Neural cell (in vitro differentiated cells): ENCODE measurements around the gene WTIP. TPM values are rescaled to one million over a fixed set of nuclear protein-coding genes. Genes with fewer than 3 reads are reported as not detected.

Source experiments
- H2AFZ ChIP-seq: fragments of 200-600, 300-800 bp; sonication (generic), shearing (Covaris generic); 2 replicates; pipeline ENCODE4 v1.6.0; 2014; ENCODE audit warnings: low read depth, mild to moderate bottlenecking, antibody characterized with exemption, low read length, moderate library complexity
- H3F3A ChIP-seq: fragments of 200-600 bp; shearing (Covaris generic); 2 replicates; pipeline ENCODE4 v1.6.1; 2016; ENCODE audit warnings: mild to moderate bottlenecking, moderate library complexity, mixed read lengths, antibody characterized with exemption, low read length; ENCODE audit not compliant: insufficient read depth, poor library complexity, severe bottlenecking
- H3K27ac ChIP-seq: fragments of 200-600, 300-800 bp; sonication (generic), shearing (Covaris generic); 2 replicates; pipeline ENCODE4 v1.5.1; 2014; ENCODE audit warnings: mild to moderate bottlenecking, low read length, moderate library complexity
- H3K27me3 ChIP-seq: fragments of 300-800, 200-600 bp; sonication (generic), shearing (Covaris generic); 2 replicates; pipeline ENCODE4 v1.6.0; 2014; ENCODE audit warnings: mild to moderate bottlenecking, low read depth, low read length, moderate library complexity; ENCODE audit not compliant: insufficient read depth
- H3K36me3 ChIP-seq: fragments of 300-800, 200-600 bp; sonication (generic), shearing (Covaris generic); 2 replicates; pipeline ENCODE4 v1.5.1; 2014; ENCODE audit warnings: mild to moderate bottlenecking, antibody characterized with exemption, low read length, moderate library complexity; ENCODE audit not compliant: insufficient read depth
- H3K4me2 ChIP-seq: fragments of 300-800, 200-600 bp; sonication (generic), shearing (Covaris generic); 2 replicates; pipeline ENCODE4 v1.6.0; 2014; ENCODE audit warnings: mild to moderate bottlenecking, low read length
- H3K4me3 ChIP-seq: fragments of 300-800, 200-600 bp; sonication (generic), shearing (Covaris generic); 2 replicates; pipeline ENCODE4 v1.5.1; 2014; ENCODE audit warnings: mild to moderate bottlenecking, low read length, moderate library complexity
- H3K79me2 ChIP-seq: fragments of 200-600 bp; shearing (Covaris generic); replicated peaks from 2 replicates; pipeline ENCODE4 v1.6.0; 2014; ENCODE audit warnings: mild to moderate bottlenecking, low read length, moderate library complexity; ENCODE audit not compliant: insufficient read depth
- H3K9ac ChIP-seq: fragments of 300-800, 200-600 bp; sonication (generic), shearing (Covaris generic); 2 replicates; pipeline ENCODE4 v1.6.1; 2016; ENCODE audit warnings: mild to moderate bottlenecking, low read length, mixed read lengths
- H3K9me2 ChIP-seq: fragments of 200-600 bp; shearing (Covaris generic); 2 replicates; pipeline ENCODE4 v1.6.1; 2016; ENCODE audit warnings: mild to moderate bottlenecking, low read length, mixed read lengths; ENCODE audit not compliant: insufficient read depth
- H3K9me3 ChIP-seq: fragments of 200-600, 300-800 bp; sonication (generic), shearing (Covaris generic); 2 replicates; pipeline ENCODE4 v1.6.1; 2016; ENCODE audit warnings: mild to moderate bottlenecking, mixed run types, low read length, moderate library complexity, mixed read lengths
- H4K20me1 ChIP-seq: fragments of 200-600 bp; shearing (Covaris generic); 2 replicates; pipeline ENCODE4 v1.6.1; 2016; ENCODE audit warnings: mild to moderate bottlenecking, mixed run types; ENCODE audit not compliant: insufficient read depth
- CTCF ChIP-seq: fragments of 450-650 bp; IDR thresholded peaks from 2 replicates; pipeline ENCODE4 v1.5.1; 2014; ENCODE audit warnings: antibody characterized with exemption, mild to moderate bottlenecking, moderate library complexity; ENCODE audit not compliant: poor library complexity, severe bottlenecking
- EP300 ChIP-seq: fragments of 450-650 bp; conservative IDR thresholded peaks from 2 replicates; pipeline ENCODE4 v1.6.1; 2014; ENCODE audit warnings: antibody characterized with exemption, mild to moderate bottlenecking, moderate library complexity; ENCODE audit not compliant: poor library complexity, severe bottlenecking
- EZH2 ChIP-seq: fragments of 200-600, 300-800 bp; shearing (Covaris generic), sonication (generic); IDR thresholded peaks from 2 replicates; pipeline ENCODE4 v1.6.1; 2014; ENCODE audit warnings: antibody characterized with exemption, low read length, borderline replicate concordance, mild to moderate bottlenecking; ENCODE audit not compliant: insufficient read depth, poor library complexity, severe bottlenecking
- MXI1 ChIP-seq: fragments of 450-650 bp; conservative IDR thresholded peaks from 2 replicates; pipeline ENCODE4 v1.6.1; 2014; ENCODE audit warnings: antibody characterized with exemption, mild to moderate bottlenecking; ENCODE audit not compliant: poor library complexity, severe bottlenecking
- POLR2AphosphoS5 ChIP-seq: IDR thresholded peaks from 2 replicates; pipeline ENCODE4 v1.6.1; 2012
- RAD21 ChIP-seq: fragments of 450-650 bp; conservative IDR thresholded peaks from 2 replicates; pipeline ENCODE4 v1.6.1; 2014; ENCODE audit warnings: antibody characterized with exemption, mild to moderate bottlenecking, moderate library complexity
- REST ChIP-seq: IDR thresholded peaks from 2 replicates; pipeline ENCODE4 v1.6.1; 2012; ENCODE audit warnings: borderline replicate concordance
- SMC3 ChIP-seq: fragments of 450-650 bp; conservative IDR thresholded peaks from 2 replicates; pipeline ENCODE4 v1.6.1; 2014; ENCODE audit warnings: antibody characterized with exemption, mild to moderate bottlenecking, moderate library complexity; ENCODE audit not compliant: poor library complexity
- TAF1 ChIP-seq: IDR thresholded peaks from 2 replicates; pipeline ENCODE4 v1.6.1; 2012; ENCODE audit warnings: low read depth
- polyA plus RNA-seq: library from polyadenylated mRNA; depleted of rRNA; stranded (reverse); fragments of >200 nt; gene quantifications from 2 replicates; pipeline ENCODE4 v1.2.3, GENCODE V29; 2014

Gene WTIP
- polyA plus RNA-seq, 1 donor from 2014 or later: 9.8 TPM

- H3F3A ChIP-seq: no peaks in the 10 kb centered on the region
- H3K9me2 ChIP-seq: no peaks in the 10 kb centered on the region
- H3K9me3 ChIP-seq: no peaks in the 10 kb centered on the region
- H3K79me2 ChIP-seq: no peaks in the 10 kb centered on the region
- no peaks in the 10 kb centered on the region for H3K27me3 ChIP-seq
- H3K36me3 ChIP-seq: no peaks in the 10 kb centered on the region
- H3K9ac ChIP-seq: no peak overlapping the region
- H3K4me2 ChIP-seq: no peak overlapping the region
- TF ChIP-seq RAD21 (no peak), REST (no peak), EZH2 (no peak), CTCF (no peak), EP300 (no peak), SMC3 (no peak), POLR2AphosphoS5 (no peak), MXI1 (no peak), TAF1 (no peak)
- no peak overlapping the region for H3K27ac ChIP-seq
- no peak overlapping the region for H3K4me3 ChIP-seq
- no peak overlapping the region for H2AFZ ChIP-seq
- H4K20me1 ChIP-seq: no peaks in the 10 kb centered on the region
Measured at GRCh38 chr19:34555447-34555846, 73.9 kb downstream of the WTIP start.

- Histone ChIP-seq H3K27ac (no peak overlapping the region), H2AFZ (no peak overlapping the region), H3K9me3 (no peaks in the 10 kb centered on the region), H3F3A (no peaks in the 10 kb centered on the region), H3K9me2 (no peaks in the 10 kb centered on the region), H4K20me1 (no peaks in the 10 kb centered on the region), H3K79me2 (no peaks in the 10 kb centered on the region), H3K27me3 (no peaks in the 10 kb centered on the region), H3K36me3 (no peaks in the 10 kb centered on the region), H3K4me2 (no peak overlapping the region), H3K9ac (no peak overlapping the region), H3K4me3 (no peak overlapping the region)
- no peak for TF ChIP-seq RAD21
- TF ChIP-seq EP300: no peak
- TF ChIP-seq CTCF: no peak
- no peak for TF ChIP-seq SMC3
- TF ChIP-seq POLR2AphosphoS5: no peak
- TF ChIP-seq REST: no peak
- TF ChIP-seq TAF1: no peak
- TF ChIP-seq EZH2: no peak
- TF ChIP-seq MXI1: no peak
Measured at GRCh38 chr19:34556488-34556887, 74.9 kb downstream of the WTIP start.
